Activated CD8-positive, alpha-beta memory T cell treated with anti-CD3 and anti-CD28 coated beads, Interleukin-2, amount 10 ng/mL, durations not matched to agents 7 days and 5 days (primary cell): ENCODE results near the gene UBN1. TPM values are rescaled to one million over a fixed set of nuclear protein-coding genes. Genes with fewer than 3 reads are reported as not detected.
"Not testable (repeated sequence)": the region's sequence is repeated elsewhere in the genome, so short reads cannot be mapped to it uniquely, and the experiment has no call there.

Experiments
- ATAC-seq: fragments of 150-1000 bp; cut with Tn5 transposase; one replicate; pipeline ENCODE4 v1.10.0; 2021; ENCODE audit warnings: moderate library complexity
- CTCF ChIA-PET: fragments of 350-600 bp; sonication (Branson Sonifier 250); formaldehyde crosslinking; loops from one replicate; lab custom pipeline; 2021; ENCODE audit warnings: antibody characterized with exemption; lab: Charles Lee
- DNase-seq: peaks from one replicate; pipeline ENCODE4 v3.0.0-alpha.2; 2020
- H3K27ac Mint-ChIP-seq: one replicate; pipeline ENCODE4 v1.8.0; 2021; ENCODE audit warnings: mild to moderate bottlenecking, mixed read lengths
- H3K27me3 Mint-ChIP-seq: one replicate; pipeline ENCODE4 v1.8.0; 2021; ENCODE audit warnings: mixed read lengths
- H3K36me3 Mint-ChIP-seq: one replicate; pipeline ENCODE4 v1.8.0; 2021; ENCODE audit warnings: mild to moderate bottlenecking, mixed read lengths
- H3K4me1 Mint-ChIP-seq: one replicate; pipeline ENCODE4 v1.8.0; 2021; ENCODE audit warnings: mixed read lengths
- H3K4me3 Mint-ChIP-seq: one replicate; pipeline ENCODE4 v1.8.0; 2021; ENCODE audit warnings: mild to moderate bottlenecking, moderate library complexity, mixed read lengths
- H3K9me3 Mint-ChIP-seq: one replicate; pipeline ENCODE4 v1.8.0; 2022; ENCODE audit warnings: low read depth, mixed read lengths
- total RNA-seq, 2 experiments: library from RNA; stranded (reverse); gene quantifications; one replicate each; pipeline ENCODE4 v1.2.3, GENCODE V29; 2021

Gene UBN1
- total RNA-seq, 2 experiments from 2014 or later: 45.1 to 46.3 TPM

DNA sequence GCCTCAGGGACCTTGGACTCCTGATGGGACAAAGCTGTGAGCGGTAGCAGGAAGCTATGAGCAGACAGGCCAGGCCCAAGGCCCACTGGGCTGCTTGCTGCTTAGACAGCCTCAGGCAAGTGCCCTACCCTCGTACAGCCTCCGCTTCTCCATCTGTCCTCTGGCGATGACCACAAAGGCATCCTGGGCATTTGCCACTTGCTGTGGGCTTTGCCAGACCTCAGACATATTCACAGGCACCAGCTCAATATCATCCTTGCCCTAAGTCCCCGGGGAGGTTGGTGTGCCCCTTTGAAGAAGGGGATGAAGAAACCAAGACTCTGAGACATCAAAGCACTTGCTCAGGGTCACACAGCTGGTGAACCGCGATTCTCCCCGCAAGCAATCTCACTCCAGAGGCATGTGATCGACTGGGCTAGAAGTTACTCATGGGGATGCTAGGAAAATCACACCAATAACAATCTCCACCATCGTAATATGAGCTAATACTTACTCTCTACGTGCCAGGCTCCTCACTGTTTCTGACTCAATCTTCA is 68.0 kb downstream of the UBN1 start:
- H3K4me1 Mint-ChIP-seq: no peaks in the 10 kb centered on the region

GRCh38 chr16:4917117-4917516 is 69.8 kb downstream of the UBN1 start:
- H3K4me3 Mint-ChIP-seq: no peak overlapping the region
- DNase-seq: no peak
- peaks cover 3% of the 10 kb centered on the region for H3K27me3 Mint-ChIP-seq
- no peak for ATAC-seq
- no peak overlapping the region for H3K27ac Mint-ChIP-seq
- CTCF ChIA-PET: no interaction called here
- no peaks in the 10 kb centered on the region for H3K36me3 Mint-ChIP-seq
- H3K9me3 Mint-ChIP-seq: no peaks in the 10 kb centered on the region
- H3K4me1 Mint-ChIP-seq: no peaks in the 10 kb centered on the region

More for the DNA sequence above, 68.0 kb downstream of the UBN1 start:
- DNase-seq (no peak), ATAC-seq (no peak)
- Mint-ChIP-seq H3K27ac (no peak overlapping the region), H3K36me3 (no peaks in the 10 kb centered on the region), H3K4me3 (no peak overlapping the region), H3K27me3 (peaks cover 3% of the 10 kb centered on the region), H3K9me3 (no peaks in the 10 kb centered on the region)
- CTCF ChIA-PET: no interaction called here

DNA sequence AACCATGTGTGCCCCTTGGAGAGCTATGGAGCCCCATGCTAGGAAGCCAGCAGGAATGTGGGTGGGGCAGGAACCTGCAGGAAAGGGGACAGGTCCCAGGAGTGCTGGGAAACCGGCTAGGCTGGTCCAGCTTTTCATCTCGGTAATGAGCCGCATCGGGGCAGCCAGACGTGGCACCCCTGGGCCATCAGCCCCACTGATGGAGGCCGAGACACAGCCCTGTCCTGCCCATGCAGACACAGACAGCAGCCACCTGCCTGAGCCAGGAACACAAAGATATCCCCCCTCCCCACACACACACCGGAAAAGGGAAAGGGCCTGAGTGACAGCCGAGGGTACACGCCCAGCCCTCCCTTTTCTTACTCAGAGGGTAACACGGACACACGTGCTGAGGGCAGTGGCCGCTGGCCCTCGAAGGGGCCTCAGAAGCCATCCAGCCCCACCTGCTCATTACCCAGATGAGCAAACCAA is 71.5 kb downstream of the UBN1 start:
- no peaks in the 10 kb centered on the region for H3K4me1 Mint-ChIP-seq
- H3K27ac Mint-ChIP-seq: no peak overlapping the region
- peaks cover 3% of the 10 kb centered on the region for H3K27me3 Mint-ChIP-seq
- CTCF ChIA-PET: no interaction called here
- ATAC-seq: no peak
- H3K9me3 Mint-ChIP-seq: no peaks in the 10 kb centered on the region
- no peak for DNase-seq
- no peak overlapping the region for H3K4me3 Mint-ChIP-seq
- no peaks in the 10 kb centered on the region for H3K36me3 Mint-ChIP-seq

DNA sequence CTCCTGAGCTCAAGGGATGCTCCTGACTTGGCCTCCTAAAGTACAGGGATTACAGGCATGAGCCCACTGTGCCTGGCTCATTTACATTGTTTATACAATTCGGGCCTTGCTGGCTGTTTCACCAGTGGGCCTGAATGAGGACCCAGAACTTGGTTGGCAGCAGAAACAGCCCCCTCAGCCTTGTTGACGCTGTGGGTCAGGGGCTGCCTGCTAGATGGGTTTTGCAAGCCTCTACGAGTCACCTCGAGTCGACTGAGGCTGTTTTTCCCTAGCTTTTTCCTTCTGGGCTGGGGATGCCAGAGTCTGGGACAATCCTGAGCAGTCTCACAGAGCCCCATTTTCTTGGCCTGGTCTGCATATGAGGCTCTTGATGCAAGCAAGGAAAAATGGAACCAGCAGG is 73.5 kb downstream of the UBN1 start:
- Mint-ChIP-seq H3K27me3 (peaks cover 3% of the 10 kb centered on the region), H3K4me3 (no peak overlapping the region), H3K36me3 (no peaks in the 10 kb centered on the region), H3K9me3 (no peaks in the 10 kb centered on the region), H3K27ac (no peak overlapping the region), H3K4me1 (no peaks in the 10 kb centered on the region)
- DNase-seq (no peak), ATAC-seq (no peak)
- CTCF ChIA-PET: no interaction called here

DNA sequence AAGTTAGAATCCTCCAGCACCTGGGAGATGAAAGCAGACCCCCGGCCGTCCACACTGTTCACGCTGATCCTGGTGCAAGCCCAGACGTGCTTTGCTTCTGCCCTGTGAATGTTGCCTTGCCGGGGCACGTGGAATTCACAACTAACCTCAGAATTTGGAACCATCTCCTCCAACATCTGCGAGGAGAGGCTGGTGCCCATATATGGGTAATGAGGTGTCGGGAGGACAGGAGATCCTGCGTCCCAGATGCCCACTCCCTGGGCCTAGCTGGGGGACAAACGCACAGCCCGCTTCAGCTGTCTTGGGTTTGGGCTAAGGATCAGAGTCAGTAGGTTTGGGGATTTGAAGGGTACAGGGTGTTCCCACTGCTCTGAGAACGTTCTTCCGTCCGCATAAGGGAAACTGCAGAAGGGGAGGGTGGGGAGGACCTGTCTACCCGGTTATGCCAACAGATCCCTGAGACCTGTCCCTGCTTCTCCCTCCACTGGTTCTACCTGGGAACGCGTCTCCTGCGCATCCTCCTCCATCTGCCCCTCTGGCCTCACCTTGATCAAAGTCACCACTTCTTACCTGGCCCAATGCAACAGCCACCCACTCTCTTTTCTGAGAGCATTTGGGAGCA is 75.6 kb downstream of the UBN1 start:
- Mint-ChIP-seq H3K4me3 (no peak overlapping the region), H3K27me3 (no peaks in the 10 kb centered on the region), H3K36me3 (peaks cover 4% of the 10 kb centered on the region), H3K9me3 (peaks cover 7% of the 10 kb centered on the region), H3K4me1 (no peaks in the 10 kb centered on the region), H3K27ac (no peak overlapping the region)
- CTCF ChIA-PET: no interaction called here
- DNase-seq (no peak), ATAC-seq (no peak)

DNA sequence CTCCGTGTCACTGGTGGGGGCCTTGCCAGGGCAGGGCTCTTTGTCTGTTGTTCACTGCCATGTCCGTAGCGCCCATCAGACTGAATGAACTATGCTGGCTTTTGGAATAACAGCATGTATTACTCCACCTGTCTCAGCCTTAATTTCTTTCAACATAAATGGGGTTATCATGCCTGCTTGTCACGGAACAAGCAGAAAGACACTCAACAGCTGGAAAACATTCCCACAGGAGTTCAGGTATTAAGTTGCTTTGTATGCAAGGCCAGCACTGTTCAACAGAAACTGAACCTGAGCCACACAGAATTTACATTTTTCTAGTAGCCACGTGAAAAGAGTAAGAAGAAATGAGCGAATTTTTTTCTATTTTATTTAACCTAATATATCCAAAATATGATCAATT is 76.6 kb downstream of the UBN1 start:
- ATAC-seq (no peak), DNase-seq (no peak)
- peaks cover 4% of the 10 kb centered on the region for H3K36me3 Mint-ChIP-seq
- H3K9me3 Mint-ChIP-seq: peaks cover 7% of the 10 kb centered on the region
- H3K4me3 Mint-ChIP-seq: no peak overlapping the region
- H3K27me3 Mint-ChIP-seq: no peaks in the 10 kb centered on the region
- no peaks in the 10 kb centered on the region for H3K4me1 Mint-ChIP-seq
- no peak overlapping the region for H3K27ac Mint-ChIP-seq
- CTCF ChIA-PET: no interaction called here

GRCh38 chr16:4924593-4925292 is 77.5 kb downstream of the UBN1 start:
- H3K4me1 Mint-ChIP-seq: no peaks in the 10 kb centered on the region
- CTCF ChIA-PET: no interaction called here
- DNase-seq (no peak), ATAC-seq (no peak)
- H3K4me3 Mint-ChIP-seq: no peak overlapping the region
- H3K9me3 Mint-ChIP-seq: peaks cover 7% of the 10 kb centered on the region
- H3K36me3 Mint-ChIP-seq: peaks cover 4% of the 10 kb centered on the region
- no peaks in the 10 kb centered on the region for H3K27me3 Mint-ChIP-seq
- no peak overlapping the region for H3K27ac Mint-ChIP-seq

GRCh38 chr16:4925293-4925607 is 78.0 kb downstream of the UBN1 start:
- ATAC-seq: no peak
- peaks cover 7% of the 10 kb centered on the region for H3K9me3 Mint-ChIP-seq
- peaks cover 4% of the 10 kb centered on the region for H3K36me3 Mint-ChIP-seq
- no peaks in the 10 kb centered on the region for H3K27me3 Mint-ChIP-seq
- no peaks in the 10 kb centered on the region for H3K4me1 Mint-ChIP-seq
- no peak overlapping the region for H3K4me3 Mint-ChIP-seq
- no peak for DNase-seq
- CTCF ChIA-PET: no interaction called here
- H3K27ac Mint-ChIP-seq: no peak overlapping the region

DNA sequence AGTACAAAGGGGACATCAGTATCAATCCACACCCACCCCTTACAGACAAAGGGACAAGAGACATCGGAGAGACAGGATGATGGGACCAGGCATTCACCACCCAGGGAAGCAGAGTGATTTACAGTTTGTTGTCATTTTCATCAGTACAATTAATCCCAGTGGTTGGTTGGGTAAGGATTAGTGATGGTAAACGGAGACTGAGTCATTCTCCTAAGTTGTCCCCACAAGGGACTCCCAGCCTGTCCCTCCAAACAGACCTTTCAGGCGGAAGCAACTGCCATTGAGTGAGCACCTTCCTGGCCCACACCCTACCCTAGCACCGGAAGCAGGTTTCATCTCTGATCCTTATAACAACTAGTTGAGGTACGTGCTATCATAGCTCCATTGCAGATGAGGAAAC is 78.5 kb downstream of the UBN1 start:
- Mint-ChIP-seq H3K9me3 (peaks cover 7% of the 10 kb centered on the region), H3K27ac (no peak overlapping the region), H3K27me3 (no peaks in the 10 kb centered on the region), H3K4me1 (no peaks in the 10 kb centered on the region), H3K4me3 (no peak overlapping the region), H3K36me3 (peaks cover 4% of the 10 kb centered on the region)
- CTCF ChIA-PET: no interaction called here
- DNase-seq (no peak), ATAC-seq (no peak)

DNA sequence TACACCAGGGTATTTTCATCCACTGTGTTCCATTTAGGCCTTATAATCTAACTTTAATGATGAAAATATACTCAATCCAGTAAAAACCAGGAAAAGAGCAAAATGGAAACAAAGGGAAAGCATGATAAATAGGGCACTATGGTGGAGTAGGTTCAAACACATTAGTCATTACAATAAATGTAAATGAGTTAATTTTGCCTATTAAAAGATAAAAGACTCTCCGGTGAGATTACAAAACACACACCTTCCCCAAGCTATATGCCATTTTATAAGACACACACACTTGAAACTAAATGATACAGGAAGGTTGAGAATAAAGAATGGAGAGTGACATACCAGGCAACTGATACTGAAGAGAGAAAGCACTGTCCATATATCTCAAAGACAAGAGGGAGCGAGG is 79.6 kb downstream of the UBN1 start:
- H3K9me3 Mint-ChIP-seq: peaks cover 7% of the 10 kb centered on the region
- CTCF ChIA-PET: interaction anchor here (0.6 kb wide), 1 partner anchor 262 kb away, joined by 3 read pairs; no protein-coding TSS in a partner anchor
- ATAC-seq: no peak

GRCh38 chr16:4927661-4928060 is 80.4 kb downstream of the UBN1 start:
- no peak for DNase-seq
- CTCF ChIA-PET: no interaction called here
- no peak for ATAC-seq
- Mint-ChIP-seq H3K36me3 (peaks cover 4% of the 10 kb centered on the region), H3K27me3 (no peaks in the 10 kb centered on the region), H3K27ac (no peak overlapping the region), H3K4me1 (no peaks in the 10 kb centered on the region), H3K4me3 (no peak overlapping the region), H3K9me3 (peaks cover 7% of the 10 kb centered on the region)

More for the DNA sequence above, 79.6 kb downstream of the UBN1 start:
- Mint-ChIP-seq H3K27me3 (no peaks in the 10 kb centered on the region), H3K36me3 (peaks cover 4% of the 10 kb centered on the region), H3K27ac (no peak overlapping the region), H3K4me1 (no peaks in the 10 kb centered on the region), H3K4me3 (no peak overlapping the region)
- DNase-seq: no peak

GRCh38 chr16:4928227-4928626 is 80.9 kb downstream of the UBN1 start:
- Mint-ChIP-seq H3K27me3 (no peaks in the 10 kb centered on the region), H3K36me3 (peaks cover 4% of the 10 kb centered on the region), H3K27ac (no peak overlapping the region), H3K4me3 (no peak overlapping the region), H3K4me1 (no peaks in the 10 kb centered on the region), H3K9me3 (peaks cover 7% of the 10 kb centered on the region)
- CTCF ChIA-PET: no interaction called here
- DNase-seq (no peak), ATAC-seq (no peak)

DNA sequence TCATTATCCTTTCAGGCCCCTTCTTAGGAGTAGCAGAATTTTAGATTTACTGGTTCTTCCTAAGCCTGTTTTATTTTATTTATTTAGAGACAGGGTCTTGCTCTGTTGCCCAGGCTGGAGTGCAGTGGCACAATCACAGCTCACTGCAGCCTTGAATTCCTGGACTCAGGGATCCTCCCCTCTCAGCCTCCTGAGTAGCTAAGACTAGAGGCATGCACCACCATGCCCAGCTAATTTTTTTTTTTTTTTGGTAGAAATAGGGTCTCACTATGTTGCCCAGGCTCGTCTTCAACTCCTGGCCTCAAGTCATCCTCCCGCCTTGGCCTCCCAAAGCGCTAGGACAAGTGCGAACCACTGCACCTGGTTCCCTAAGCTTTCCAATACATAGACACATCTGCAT is 82.3 kb downstream of the UBN1 start:
- H3K27me3 Mint-ChIP-seq, CTCF ChIA-PET, H3K27ac Mint-ChIP-seq, H3K4me1 Mint-ChIP-seq, ATAC-seq, H3K4me3 Mint-ChIP-seq, H3K9me3 Mint-ChIP-seq, H3K36me3 Mint-ChIP-seq, DNase-seq: not testable (repeated sequence)

GRCh38 chr16:4931381-4931780 is 84.1 kb downstream of the UBN1 start:
- ATAC-seq (no peak), DNase-seq (no peak)
- Mint-ChIP-seq H3K36me3 (peaks cover 4% of the 10 kb centered on the region), H3K4me3 (no peak overlapping the region), H3K27ac (no peak overlapping the region), H3K27me3 (peaks cover 16% of the 10 kb centered on the region), H3K9me3 (peaks cover 7% of the 10 kb centered on the region), H3K4me1 (no peaks in the 10 kb centered on the region)
- CTCF ChIA-PET: interaction anchor here (0.6 to 1.1 kb wide), 3 partner anchors 20 to 92 kb away, joined by 3 read pairs; no protein-coding TSS in a partner anchor
